Fibroblast of skin of right biceps (primary cell): ENCODE data around the gene FAM133A.

Experiments
- DNase-seq: peaks from one replicate; pipeline ENCODE4 v3.0.0-alpha.2; 2013

Gene FAM133A

GRCh38 chrX:93673869-93674271 is at the start of gene FAM133A:
TSS of gene FAM133A (plus strand) at chrX:93674206. CDS start at chrX:93709420, 35,214 bp downstream.
- peak; percentile 50 for DNase-seq

GRCh38 chrX:93637591-93637990 is 36.4 kb upstream of the FAM133A start:
- no peak for DNase-seq

- no peak for DNase-seq
These were observed 24.6 kb upstream of the FAM133A start for GRCh38 chrX:93649381-93649780.

GRCh38 chrX:93660575-93660974 is 13.4 kb upstream of the FAM133A start:
- DNase-seq: no peak

- peak; percentile 85 for DNase-seq
These were observed 744 bp upstream of the FAM133A start, which contains the start of gene NAP1L3 for GRCh38 chrX:93673056-93673868. TSS of gene NAP1L3 (minus strand) at chrX:93673578. CDS start at chrX:93673304, 274 bp downstream.

- no peak for DNase-seq
These were observed 22.0 kb downstream of the FAM133A start for GRCh38 chrX:93695981-93696380.

- DNase-seq: no peak
These were observed 29.7 kb downstream of the FAM133A start for GRCh38 chrX:93703701-93704100.

- DNase-seq: no peak
These were observed 37.1 kb downstream of the FAM133A start for GRCh38 chrX:93711076-93711475.

GRCh38 chrX:93741811-93742210 is 67.8 kb downstream of the FAM133A start:
- DNase-seq: no peak

GRCh38 chrX:93760163-93760562 is 86.2 kb downstream of the FAM133A start:
- no peak for DNase-seq
